C4-2B (cell line): ENCODE results near the gene ORAI3.

Experiments
- ZFX ChIP-seq: fragments of 450-650 bp; IDR thresholded peaks from 2 replicates; pipeline ENCODE4 v1.6.1; 2017
- TF ChIP-seq, protein P1 (sequence below): fragments of 450-650 bp; conservative IDR thresholded peaks from 2 replicates; pipeline ENCODE4 v1.5.1; 2017; ENCODE audit warnings: mild to moderate bottlenecking

DNA sequence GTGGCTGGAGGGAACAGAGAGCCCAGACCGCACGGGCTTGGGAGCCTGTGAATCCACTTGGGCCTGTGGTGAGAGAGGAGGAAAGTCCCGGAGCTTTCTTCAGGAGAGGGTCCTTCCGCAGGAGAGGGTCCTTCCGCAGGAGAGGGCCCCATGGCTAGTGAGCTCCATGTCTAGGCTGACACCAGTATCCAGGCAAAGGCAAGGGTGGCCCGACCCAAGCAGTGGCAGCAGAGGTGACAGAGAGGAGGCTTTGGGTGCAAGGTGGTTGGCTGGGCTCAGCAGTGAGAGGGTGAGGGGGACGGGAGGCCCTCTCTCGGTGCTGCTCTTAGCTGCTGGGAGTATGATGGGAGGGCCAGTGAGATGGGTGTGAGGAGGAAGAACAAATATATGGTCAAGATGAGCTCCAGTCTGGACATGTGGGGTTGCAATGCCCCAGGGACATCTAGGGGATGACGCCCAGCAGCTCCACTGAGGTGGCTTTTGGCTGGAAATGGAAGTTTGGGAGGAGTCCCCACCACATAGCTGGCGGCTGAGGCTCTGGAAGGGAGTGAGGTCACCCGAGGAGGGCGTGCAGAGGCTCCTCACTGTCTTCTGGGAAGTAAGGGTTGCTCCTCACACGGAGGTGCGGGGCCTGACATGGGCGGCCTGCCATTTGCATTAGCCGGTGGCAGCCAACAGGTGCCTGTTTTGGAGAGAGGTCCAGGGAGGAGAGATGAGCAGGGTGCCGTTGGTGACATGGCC, 33.9 kb downstream of the ORAI3 start:
- TF ChIP-seq, protein P1, sequence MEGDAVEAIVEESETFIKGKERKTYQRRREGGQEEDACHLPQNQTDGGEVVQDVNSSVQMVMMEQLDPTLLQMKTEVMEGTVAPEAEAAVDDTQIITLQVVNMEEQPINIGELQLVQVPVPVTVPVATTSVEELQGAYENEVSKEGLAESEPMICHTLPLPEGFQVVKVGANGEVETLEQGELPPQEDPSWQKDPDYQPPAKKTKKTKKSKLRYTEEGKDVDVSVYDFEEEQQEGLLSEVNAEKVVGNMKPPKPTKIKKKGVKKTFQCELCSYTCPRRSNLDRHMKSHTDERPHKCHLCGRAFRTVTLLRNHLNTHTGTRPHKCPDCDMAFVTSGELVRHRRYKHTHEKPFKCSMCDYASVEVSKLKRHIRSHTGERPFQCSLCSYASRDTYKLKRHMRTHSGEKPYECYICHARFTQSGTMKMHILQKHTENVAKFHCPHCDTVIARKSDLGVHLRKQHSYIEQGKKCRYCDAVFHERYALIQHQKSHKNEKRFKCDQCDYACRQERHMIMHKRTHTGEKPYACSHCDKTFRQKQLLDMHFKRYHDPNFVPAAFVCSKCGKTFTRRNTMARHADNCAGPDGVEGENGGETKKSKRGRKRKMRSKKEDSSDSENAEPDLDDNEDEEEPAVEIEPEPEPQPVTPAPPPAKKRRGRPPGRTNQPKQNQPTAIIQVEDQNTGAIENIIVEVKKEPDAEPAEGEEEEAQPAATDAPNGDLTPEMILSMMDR, result no peak
- no peak for TF ChIP-seq ZFX
